Caco-2 (cell line): ENCODE data around the gene VRK1. TPM values are rescaled to one million over a fixed set of nuclear protein-coding genes. Genes with fewer than 3 reads are reported as not detected.

Experiments used
- BruUV-seq: library from RNA; stranded (reverse); fragments of 400-500 nt; replicated peaks from 2 replicates; lab custom pipeline; 2021; lab: Mats Ljungman, UMichigan
- CTCF ChIA-PET: fragments of 300-600 bp; sonication (Branson Sonifier 250); formaldehyde crosslinking; loops from one replicate; lab custom pipeline; 2022; ENCODE audit warnings: antibody characterized with exemption; lab: Charles Lee
- POLR2A ChIA-PET: fragments of 300-600 bp; sonication (Branson Sonifier 250); formaldehyde crosslinking; loops from one replicate; lab custom pipeline; 2022; ENCODE audit warnings: antibody characterized with exemption; lab: Charles Lee
- DNase-seq, 2 experiments: peaks; one replicate each; pipeline versions ENCODE4 v3.0.0 to v3.0.0-alpha.2; 2020 to 2022
- H3K27me3 ChIP-seq: replicated peaks from 2 replicates; pipeline ENCODE4 v1.6.0; 2011; ENCODE audit warnings: low read length; ENCODE audit not compliant: control insufficient read depth, insufficient read depth
- H3K36me3 ChIP-seq: 2 replicates; pipeline ENCODE4 v1.5.1; 2011; ENCODE audit warnings: low read length; ENCODE audit not compliant: control insufficient read depth, insufficient read depth
- H3K4me1 ChIP-seq: fragments of 250-450 bp; sonication (Bioruptor Pico); 2 replicates; pipeline ENCODE4 v1.5.1; 2020; ENCODE audit warnings: mild to moderate bottlenecking
- H3K4me3 ChIP-seq: 2 replicates; pipeline ENCODE4 v1.5.1; 2011; ENCODE audit warnings: low read depth, mild to moderate bottlenecking, control low read depth, low read length
- H3K9me3 ChIP-seq: fragments of 250-450 bp; sonication (Bioruptor Pico); 2 replicates; pipeline ENCODE4 v1.5.1; 2020; ENCODE audit warnings: mild to moderate bottlenecking, moderate library complexity
- H3K27ac Mint-ChIP-seq: one replicate; pipeline ENCODE4 v1.8.0; 2022; ENCODE audit warnings: mixed read lengths; ENCODE audit not compliant: unreplicated experiment
- H3K27me3 Mint-ChIP-seq: one replicate; pipeline ENCODE4 v1.8.0; 2022; ENCODE audit warnings: mixed read lengths; ENCODE audit not compliant: insufficient read depth, unreplicated experiment
- H3K36me3 Mint-ChIP-seq: one replicate; pipeline ENCODE4 v1.8.0; 2022; ENCODE audit warnings: mild to moderate bottlenecking, mixed read lengths; ENCODE audit not compliant: insufficient read depth, unreplicated experiment
- H3K4me1 Mint-ChIP-seq: one replicate; pipeline ENCODE4 v1.8.0; 2022; ENCODE audit warnings: low read depth, mixed read lengths; ENCODE audit not compliant: unreplicated experiment
- H3K4me3 Mint-ChIP-seq: one replicate; pipeline ENCODE4 v1.8.0; 2022; ENCODE audit warnings: mild to moderate bottlenecking, moderate library complexity, mixed read lengths; ENCODE audit not compliant: unreplicated experiment
- H3K9me3 Mint-ChIP-seq: one replicate; pipeline ENCODE4 v1.8.0; 2022; ENCODE audit warnings: mixed read lengths; ENCODE audit not compliant: unreplicated experiment
- intact Hi-C: fragments of 100-400 bp; cut with micrococcal nuclease; formaldehyde crosslinking; loops from one replicate; pipeline ENCODE4 v1.10.0; 2022; ENCODE audit not compliant: unreplicated experiment
- total RNA-seq: library from RNA; stranded (reverse); gene quantifications from 2 replicates; pipeline ENCODE4 v1.2.3, GENCODE V29; 2022
- TF ChIP-seq, protein P1 (sequence below), 2 experiments: fragments of 200-600 bp in 1 of 2; IDR thresholded peaks; 1 replicate in 1 of 2; 2 replicates in 1 of 2; pipeline versions ENCODE4 v1.5.1 to v1.8.0; 2011 to 2022; ENCODE audit warnings: antibody characterized with exemption in 1 of 2, control low read depth in 1 of 2, inconsistent platforms in 1 of 2, low read depth in 1 of 2, low read length in 1 of 2, mild to moderate bottlenecking in 1 of 2, moderate library complexity in 1 of 2; ENCODE audit not compliant: insufficient read depth in 1 of 2, severe bottlenecking in 1 of 2, unreplicated experiment in 1 of 2

The VRK1 gene
- total RNA-seq, 1 experiment from 2014 or later = 42.1 TPM

DNA sequence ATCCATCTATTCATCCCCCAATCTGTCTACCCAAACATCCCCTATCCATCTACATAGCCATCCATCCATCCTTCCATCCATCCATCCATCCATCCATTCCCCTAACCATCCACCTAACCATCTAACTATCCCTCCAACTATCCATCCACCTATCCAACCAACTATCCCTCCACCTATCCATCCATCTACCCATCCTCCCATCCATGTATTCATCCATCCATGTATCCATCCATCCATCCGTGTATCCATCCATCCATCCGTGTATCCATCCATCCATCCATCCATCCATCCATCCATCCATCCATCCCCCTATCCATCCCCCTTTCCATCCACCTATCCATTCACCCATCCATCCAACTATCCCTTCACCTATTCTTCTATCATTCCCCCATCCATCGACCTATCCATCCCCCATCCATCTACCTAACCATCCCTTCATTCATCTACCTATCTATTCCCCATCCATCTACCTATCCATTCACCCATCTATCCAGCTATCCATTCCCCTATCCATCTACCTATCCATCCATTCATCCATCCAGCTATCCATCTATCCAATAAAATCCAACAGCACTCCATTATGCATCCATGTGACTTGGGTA, 131.7 kb downstream of the VRK1 start:
- H3K36me3 Mint-ChIP-seq = no peaks in the 10 kb centered on the region
- Histone ChIP-seq H3K27me3 (no peaks in the 10 kb centered on the region), H3K9me3 (no peaks in the 10 kb centered on the region), H3K36me3 (no peaks in the 10 kb centered on the region), H3K4me3 (no peak overlapping the region), H3K4me1 (no peaks in the 10 kb centered on the region)
- CTCF ChIA-PET = no interaction called here
- H3K4me3 Mint-ChIP-seq = no peak overlapping the region
- no peak overlapping the region for H3K27ac Mint-ChIP-seq
- H3K9me3 Mint-ChIP-seq = no peaks in the 10 kb centered on the region
- POLR2A ChIA-PET = no interaction called here
- no peak for DNase-seq
- no TSS peak for BruUV-seq
- no peaks in the 10 kb centered on the region for H3K27me3 Mint-ChIP-seq
- TF ChIP-seq, protein P1, sequence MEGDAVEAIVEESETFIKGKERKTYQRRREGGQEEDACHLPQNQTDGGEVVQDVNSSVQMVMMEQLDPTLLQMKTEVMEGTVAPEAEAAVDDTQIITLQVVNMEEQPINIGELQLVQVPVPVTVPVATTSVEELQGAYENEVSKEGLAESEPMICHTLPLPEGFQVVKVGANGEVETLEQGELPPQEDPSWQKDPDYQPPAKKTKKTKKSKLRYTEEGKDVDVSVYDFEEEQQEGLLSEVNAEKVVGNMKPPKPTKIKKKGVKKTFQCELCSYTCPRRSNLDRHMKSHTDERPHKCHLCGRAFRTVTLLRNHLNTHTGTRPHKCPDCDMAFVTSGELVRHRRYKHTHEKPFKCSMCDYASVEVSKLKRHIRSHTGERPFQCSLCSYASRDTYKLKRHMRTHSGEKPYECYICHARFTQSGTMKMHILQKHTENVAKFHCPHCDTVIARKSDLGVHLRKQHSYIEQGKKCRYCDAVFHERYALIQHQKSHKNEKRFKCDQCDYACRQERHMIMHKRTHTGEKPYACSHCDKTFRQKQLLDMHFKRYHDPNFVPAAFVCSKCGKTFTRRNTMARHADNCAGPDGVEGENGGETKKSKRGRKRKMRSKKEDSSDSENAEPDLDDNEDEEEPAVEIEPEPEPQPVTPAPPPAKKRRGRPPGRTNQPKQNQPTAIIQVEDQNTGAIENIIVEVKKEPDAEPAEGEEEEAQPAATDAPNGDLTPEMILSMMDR (IDR thresholded peaks at IDR 0.05; ENCODE audit: insufficient read depth in 1 of 2, low read depth in 1 of 2, low read length in 1 of 2, severe bottlenecking in 1 of 2, unreplicated experiment in 1 of 2) = no peak
- no peaks in the 10 kb centered on the region for H3K4me1 Mint-ChIP-seq
- intact Hi-C loops = no loop called here

DNA sequence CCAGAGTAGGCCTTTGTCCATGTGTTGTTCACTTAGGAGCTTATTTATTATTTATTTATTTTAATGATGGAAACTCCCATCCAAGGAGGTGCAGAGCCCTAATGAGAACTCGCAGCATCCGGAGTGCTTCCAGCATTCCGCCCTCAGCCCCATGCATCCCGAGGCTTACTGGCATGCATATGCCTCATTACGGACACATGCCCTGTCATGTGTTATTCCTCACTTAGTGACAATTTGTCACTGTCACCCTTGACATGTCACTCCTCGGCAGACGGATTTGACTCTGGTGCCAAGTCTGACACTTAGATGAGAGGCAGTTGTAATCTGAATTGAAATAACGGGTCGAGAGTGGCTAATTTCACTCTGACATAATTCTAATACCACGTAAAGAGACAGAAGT, 132.8 kb downstream of the VRK1 start:
- TF ChIP-seq, protein P1 (IDR thresholded peaks at IDR 0.05; ENCODE audit: insufficient read depth in 1 of 2, low read depth in 1 of 2, low read length in 1 of 2, severe bottlenecking in 1 of 2, unreplicated experiment in 1 of 2) = no peak
- no peaks in the 10 kb centered on the region for H3K36me3 ChIP-seq
- H3K27me3 Mint-ChIP-seq = no peaks in the 10 kb centered on the region
- H3K27me3 ChIP-seq = no peaks in the 10 kb centered on the region
- H3K36me3 Mint-ChIP-seq = no peaks in the 10 kb centered on the region
- no peaks in the 10 kb centered on the region for H3K4me1 ChIP-seq
- no peaks in the 10 kb centered on the region for H3K9me3 ChIP-seq
- ChIA-PET POLR2A (no interaction called here), CTCF (no interaction called here)
- no peak overlapping the region for H3K27ac Mint-ChIP-seq
- H3K4me1 Mint-ChIP-seq = no peaks in the 10 kb centered on the region
- H3K9me3 Mint-ChIP-seq = no peaks in the 10 kb centered on the region
- H3K4me3 ChIP-seq = no peak overlapping the region
- intact Hi-C loops = no loop called here
- no peak overlapping the region for H3K4me3 Mint-ChIP-seq
- no peak for DNase-seq
- BruUV-seq = no TSS peak

DNA sequence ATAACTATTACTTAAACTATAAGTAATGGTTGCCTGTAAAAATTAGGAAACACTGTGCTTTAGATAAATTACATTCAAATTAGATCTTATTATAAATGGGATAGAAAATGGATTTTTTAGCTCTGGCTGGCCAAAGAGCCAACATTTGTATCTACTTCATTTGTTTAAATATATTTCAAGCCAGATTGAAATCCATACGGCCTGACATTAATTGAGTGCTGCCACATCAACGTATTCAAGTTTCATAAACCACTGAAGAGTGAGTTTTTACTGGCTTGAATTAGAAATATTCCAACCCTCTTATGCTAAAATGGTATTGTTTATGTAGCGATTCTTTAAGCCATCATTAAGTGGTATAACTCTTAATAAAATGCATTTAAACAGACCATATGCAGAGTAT, 133.3 kb downstream of the VRK1 start:
- Mint-ChIP-seq H3K36me3 (no peaks in the 10 kb centered on the region), H3K27me3 (no peaks in the 10 kb centered on the region), H3K27ac (no peak overlapping the region), H3K4me3 (no peak overlapping the region), H3K9me3 (no peaks in the 10 kb centered on the region), H3K4me1 (no peaks in the 10 kb centered on the region)
- H3K36me3 ChIP-seq = no peaks in the 10 kb centered on the region
- no TSS peak for BruUV-seq
- DNase-seq = no peak
- H3K4me3 ChIP-seq = no peak overlapping the region
- intact Hi-C loops = no loop called here
- CTCF ChIA-PET = no interaction called here
- no peaks in the 10 kb centered on the region for H3K4me1 ChIP-seq
- POLR2A ChIA-PET = no interaction called here
- no peaks in the 10 kb centered on the region for H3K9me3 ChIP-seq
- TF ChIP-seq, protein P1 (IDR thresholded peaks at IDR 0.05; ENCODE audit: insufficient read depth in 1 of 2, low read depth in 1 of 2, low read length in 1 of 2, severe bottlenecking in 1 of 2, unreplicated experiment in 1 of 2) = no peak
- H3K27me3 ChIP-seq = no peaks in the 10 kb centered on the region
